ENCODE results near the gene SRC.

Gene SRC

GRCh38 chr20:37408302-37409193, 62.6 kb downstream of the SRC start:
- no peak for DNase-seq (ENCODE audit: low spot score)

GRCh38 chr20:37411408-37412219, 65.7 kb downstream of the SRC start:
- DNase-seq (ENCODE audit: low spot score) (no peak), FAIRE-seq (peak; percentile 93)

More at GRCh38 chr20:37408302-37409193, 62.6 kb downstream of the SRC start:
- no peak for FAIRE-seq

- FAIRE-seq (no peak), DNase-seq (ENCODE audit: low spot score) (no peak)
These were observed 67.0 kb downstream of the SRC start for GRCh38 chr20:37413023-37413334.

- DNase-seq (ENCODE audit: low spot score) (no peak), FAIRE-seq (no peak)
These were observed 67.4 kb downstream of the SRC start for GRCh38 chr20:37413379-37413778.

GRCh38 chr20:37414224-37415035, 68.5 kb downstream of the SRC start:
- DNase-seq (ENCODE audit: low spot score) = no peak
- FAIRE-seq = no peak

GRCh38 chr20:37415118-37416085, 69.5 kb downstream of the SRC start:
- FAIRE-seq = peak; percentile 40
- DNase-seq (ENCODE audit: low spot score) = no peak

- DNase-seq (ENCODE audit: low spot score) (no peak), FAIRE-seq (no peak)
These were observed 70.3 kb downstream of the SRC start for GRCh38 chr20:37416100-37416847.

GRCh38 chr20:37416848-37417616, 71.1 kb downstream of the SRC start:
- DNase-seq (ENCODE audit: low spot score) (no peak), FAIRE-seq (no peak)

GRCh38 chr20:37417617-37418467, 71.9 kb downstream of the SRC start:
- FAIRE-seq (peak; percentile 44), DNase-seq (ENCODE audit: low spot score) (no peak)

GRCh38 chr20:37418591-37419109, 72.7 kb downstream of the SRC start:
- FAIRE-seq (no peak), DNase-seq (ENCODE audit: low spot score) (no peak)

- no peak for DNase-seq (ENCODE audit: low spot score)
- peak; percentile 94 for FAIRE-seq
These were observed 73.4 kb downstream of the SRC start for GRCh38 chr20:37419307-37419706.

GRCh38 chr20:37419774-37420542, 74.0 kb downstream of the SRC start:
- FAIRE-seq (no peak), DNase-seq (ENCODE audit: low spot score) (no peak)

- DNase-seq (ENCODE audit: low spot score) = no peak
These were observed 74.7 kb downstream of the SRC start for GRCh38 chr20:37420610-37421009.

GRCh38 chr20:37421060-37421905, 75.3 kb downstream of the SRC start:
- FAIRE-seq (no peak), DNase-seq (ENCODE audit: low spot score) (no peak)

More at GRCh38 chr20:37420610-37421009, 74.7 kb downstream of the SRC start:
- peak; percentile 97 for FAIRE-seq

- DNase-seq (ENCODE audit: low spot score) = no peak
- peak; percentile 68 for FAIRE-seq
These were observed 76.0 kb downstream of the SRC start for GRCh38 chr20:37421988-37422387.

GRCh38 chr20:37422791-37423286, 76.9 kb downstream of the SRC start:
- DNase-seq (ENCODE audit: low spot score) (no peak), FAIRE-seq (no peak)
